HUES48 (cell line): ENCODE measurements around the gene MPZ.
A peak's percentile ranks its signal among the peaks of the same experiment; 100 is the strongest.
"Not testable (repeated sequence)": the region's sequence is repeated elsewhere in the genome, so short reads cannot be mapped to it uniquely, and the experiment has no call there.

Source experiments
- H3K27ac ChIP-seq: one replicate; pipeline ENCODE4 v1.7.0; 2013; ENCODE audit warnings: low read depth, low read length, inconsistent platforms
- H3K27me3 ChIP-seq: 2 replicates; pipeline ENCODE4 v1.6.1; 2013; ENCODE audit warnings: mild to moderate bottlenecking, low read length; ENCODE audit not compliant: control insufficient read depth, insufficient read depth
- H3K36me3 ChIP-seq: 2 replicates; pipeline ENCODE4 v1.6.1; 2013; ENCODE audit warnings: low read length; ENCODE audit not compliant: control insufficient read depth, insufficient read depth
- H3K4me1 ChIP-seq: 2 replicates; pipeline ENCODE4 v1.6.1; 2013; ENCODE audit warnings: mild to moderate bottlenecking, low read length; ENCODE audit not compliant: control insufficient read depth, insufficient read depth
- H3K4me3 ChIP-seq: 2 replicates; pipeline ENCODE4 v1.5.1; 2013; ENCODE audit warnings: mild to moderate bottlenecking, low read depth, low read length
- H3K9ac ChIP-seq: 2 replicates; pipeline ENCODE4 v1.6.1; 2013; ENCODE audit warnings: mild to moderate bottlenecking, low read depth, low read length, moderate library complexity
- H3K9me3 ChIP-seq: 2 replicates; pipeline ENCODE4 v1.6.1; 2013; ENCODE audit warnings: low read length; ENCODE audit not compliant: control insufficient read depth, insufficient read depth

Gene MPZ

DNA sequence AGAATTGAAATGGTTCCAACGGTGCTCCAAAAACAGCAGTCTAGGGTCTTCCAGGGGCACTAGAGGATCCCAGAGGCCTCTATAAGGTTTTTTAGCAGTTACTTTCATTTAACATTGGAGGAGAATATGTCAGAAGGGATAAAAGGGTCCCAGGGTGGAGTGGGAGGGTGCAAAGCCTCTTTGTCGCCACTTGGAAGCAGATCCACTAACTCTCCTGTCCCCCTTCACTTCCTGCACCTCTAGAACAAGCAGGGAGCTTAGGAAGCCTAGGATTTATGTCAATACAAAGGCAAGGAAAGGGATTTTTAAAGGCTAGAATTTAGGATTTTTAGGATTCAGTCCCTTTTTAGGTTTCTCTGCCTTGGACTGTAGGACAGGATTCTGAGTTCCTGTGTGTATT lies 42.9 kb downstream of the MPZ start:
- no peaks in the 10 kb centered on the region for H3K36me3 ChIP-seq
- no peak overlapping the region for H3K4me3 ChIP-seq
- H3K9me3 ChIP-seq: no peaks in the 10 kb centered on the region
- H3K27ac ChIP-seq: no peak overlapping the region
- H3K4me1 ChIP-seq: peaks cover 8% of the 10 kb centered on the region
- H3K27me3 ChIP-seq: no peaks in the 10 kb centered on the region
- H3K9ac ChIP-seq: no peak overlapping the region

DNA sequence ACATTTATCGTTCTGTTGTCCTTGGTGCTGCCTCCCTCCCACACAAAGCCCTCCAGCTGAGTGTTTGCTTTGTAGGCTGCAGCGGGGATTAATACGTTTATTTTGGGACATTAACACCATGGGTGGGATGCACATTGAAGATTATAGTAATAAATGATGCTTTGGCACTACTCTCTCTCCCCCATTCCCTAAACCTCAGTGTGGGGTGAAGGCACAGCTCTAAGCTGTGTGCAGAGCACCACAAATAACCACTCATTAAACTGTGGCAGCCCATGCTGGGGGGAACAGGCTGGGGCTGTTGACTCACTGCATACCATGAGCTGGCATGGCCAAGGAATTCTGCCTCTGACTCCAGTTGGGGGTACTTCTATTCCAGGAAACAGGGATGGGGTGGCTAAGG lies 43.6 kb downstream of the MPZ start:
- Histone ChIP-seq H3K36me3 (no peaks in the 10 kb centered on the region), H3K4me1 (peaks cover 9% of the 10 kb centered on the region), H3K4me3 (no peak overlapping the region), H3K27me3 (peaks cover 4% of the 10 kb centered on the region), H3K27ac (no peak overlapping the region), H3K9ac (no peak overlapping the region), H3K9me3 (no peaks in the 10 kb centered on the region)

DNA sequence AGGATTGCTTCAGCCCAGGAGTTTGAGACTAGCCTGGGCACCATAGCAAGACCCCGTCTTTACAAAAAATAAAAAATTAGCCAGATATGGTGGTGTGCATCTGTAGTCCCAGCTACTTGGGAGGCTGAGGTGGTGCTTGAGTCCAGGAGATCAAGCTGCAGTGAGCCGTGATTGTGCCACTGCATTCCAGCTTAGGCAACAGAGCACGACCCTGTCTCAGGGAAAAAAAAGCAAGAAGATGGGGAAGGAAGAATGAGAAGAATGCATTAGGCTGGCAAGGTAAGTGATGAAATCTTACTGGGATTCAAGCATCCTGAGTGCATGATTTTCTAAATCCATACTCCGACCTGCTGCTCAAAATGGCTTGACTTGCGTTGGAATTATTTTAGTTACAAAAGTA lies 44.5 kb downstream of the MPZ start:
- H3K9ac ChIP-seq: no peak overlapping the region
- H3K4me3 ChIP-seq: no peak overlapping the region
- no peaks in the 10 kb centered on the region for H3K9me3 ChIP-seq
- no peak overlapping the region for H3K27ac ChIP-seq
- peaks cover 18% of the 10 kb centered on the region for H3K4me1 ChIP-seq
- peaks cover 13% of the 10 kb centered on the region for H3K27me3 ChIP-seq
- H3K36me3 ChIP-seq: no peaks in the 10 kb centered on the region

DNA sequence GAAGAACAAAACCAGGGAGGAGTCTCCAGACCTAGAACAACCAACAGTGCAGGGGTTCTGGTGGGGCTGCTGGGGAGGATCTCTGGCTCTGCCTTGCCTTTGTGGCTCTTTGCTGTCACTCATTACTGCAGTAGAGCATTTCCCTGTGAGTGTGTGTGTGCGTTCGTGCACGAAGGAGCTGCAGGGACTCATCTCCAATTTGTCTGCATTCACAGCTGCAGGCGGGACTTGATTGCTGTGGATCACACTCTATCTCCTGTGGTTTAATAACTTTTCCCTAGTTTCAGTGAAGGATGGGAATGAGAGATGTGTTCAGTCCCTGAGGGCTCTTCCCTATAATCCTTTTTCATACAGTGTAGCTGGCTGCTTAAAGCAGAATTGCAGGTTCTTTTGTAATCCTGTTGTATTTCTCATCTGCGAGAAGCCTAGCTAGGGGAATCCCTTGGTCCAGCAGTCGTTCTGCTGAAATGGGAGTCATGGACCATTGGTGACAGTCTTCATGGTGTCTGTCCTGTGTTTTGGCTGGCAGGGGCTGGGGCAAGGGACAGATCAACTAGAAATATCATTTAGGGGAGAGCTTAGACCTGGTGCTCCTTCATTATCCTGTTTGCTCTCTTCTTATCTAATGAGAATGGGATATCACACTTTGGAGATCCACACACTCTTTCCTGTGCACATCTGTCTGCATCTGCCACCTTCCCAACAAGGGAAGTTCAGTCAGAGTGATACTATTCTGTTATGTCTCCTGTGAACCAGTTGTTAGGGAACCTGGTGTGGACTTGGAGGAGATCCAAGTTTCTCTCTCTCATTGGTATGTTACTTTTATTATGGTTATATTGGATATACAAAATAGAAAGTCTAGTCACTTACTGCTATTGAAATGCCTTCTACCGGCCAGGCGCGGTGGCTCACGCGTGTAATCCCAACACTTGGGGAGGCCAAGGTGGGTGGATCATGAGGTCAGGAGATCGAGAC lies 48.2 kb downstream of the MPZ start:
- peaks cover 20% of the 10 kb centered on the region for H3K4me1 ChIP-seq
- H3K4me3 ChIP-seq: no peak overlapping the region
- H3K27ac ChIP-seq: no peak overlapping the region
- no peaks in the 10 kb centered on the region for H3K36me3 ChIP-seq
- H3K27me3 ChIP-seq: peaks cover 36% of the 10 kb centered on the region
- H3K9me3 ChIP-seq: peaks cover 8% of the 10 kb centered on the region
- no peak overlapping the region for H3K9ac ChIP-seq

DNA sequence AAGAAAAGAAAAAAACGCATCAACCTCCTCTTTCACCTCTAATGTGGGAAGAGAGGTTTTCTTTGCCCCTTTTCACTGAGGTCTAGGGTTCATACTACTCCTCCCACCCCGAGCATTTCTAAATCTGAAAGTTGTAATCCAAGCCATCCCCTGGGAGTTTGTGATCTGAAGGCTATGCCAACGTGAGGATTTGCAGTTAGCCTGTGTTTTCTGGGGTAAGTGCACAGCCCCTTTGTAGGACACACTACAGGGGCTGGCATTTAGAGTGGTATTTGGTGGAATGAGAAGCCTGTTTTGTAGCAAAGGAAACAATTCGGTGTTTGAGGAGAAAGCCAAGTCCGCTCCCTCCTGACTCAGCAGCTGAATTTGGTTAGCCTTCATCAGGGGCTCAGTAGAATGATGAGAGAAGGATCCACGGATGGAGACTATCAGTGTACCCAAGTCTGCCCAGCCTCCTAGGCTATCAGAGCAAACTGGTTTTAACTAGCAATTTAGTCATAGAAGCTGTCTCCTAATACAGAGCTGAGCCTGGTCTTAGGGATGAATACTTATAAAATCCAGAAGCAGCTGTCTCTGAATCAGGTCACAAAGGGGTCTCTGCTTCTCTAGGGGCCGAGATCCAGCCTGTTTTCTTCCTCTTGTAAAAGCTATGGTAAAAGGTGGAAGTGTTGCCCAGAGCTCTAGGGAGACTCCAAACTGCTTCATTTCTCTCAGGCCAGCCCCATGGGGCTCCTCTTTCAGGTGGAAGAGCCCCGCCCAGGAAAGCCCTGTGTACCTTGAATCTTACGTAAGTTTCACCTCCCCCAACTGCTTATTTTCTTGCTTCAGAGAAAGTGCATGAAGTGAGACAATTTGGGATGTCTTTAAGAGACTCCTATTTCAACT lies 49.1 kb downstream of the MPZ start:
- Histone ChIP-seq H3K27ac (no peak overlapping the region), H3K36me3 (no peaks in the 10 kb centered on the region), H3K9ac (no peak overlapping the region), H3K9me3 (peaks cover 8% of the 10 kb centered on the region), H3K27me3 (peaks cover 36% of the 10 kb centered on the region), H3K4me3 (no peak overlapping the region), H3K4me1 (peaks cover 16% of the 10 kb centered on the region)

DNA sequence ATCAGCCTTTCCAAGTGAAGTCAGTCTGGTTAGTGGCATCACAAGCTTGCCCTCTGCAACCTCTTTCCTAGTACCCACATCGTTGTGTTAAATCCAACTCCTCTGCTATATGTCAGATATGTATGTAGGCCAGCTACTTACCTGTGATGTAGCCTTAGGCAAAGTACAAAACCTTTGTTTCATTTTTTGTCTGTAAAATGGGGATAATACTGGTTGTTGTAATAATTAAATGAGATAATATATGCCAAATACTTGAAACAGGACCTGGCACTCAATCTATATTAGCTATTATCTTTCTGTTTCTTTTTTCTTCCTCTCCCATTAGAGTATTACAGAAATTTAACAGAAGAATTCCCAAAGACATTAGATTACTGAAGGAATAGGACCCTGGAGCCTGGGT lies 50.0 kb downstream of the MPZ start:
- peaks cover 8% of the 10 kb centered on the region for H3K9me3 ChIP-seq
- H3K4me1 ChIP-seq: peaks cover 16% of the 10 kb centered on the region
- H3K36me3 ChIP-seq: no peaks in the 10 kb centered on the region
- H3K9ac ChIP-seq: no peak overlapping the region
- no peak overlapping the region for H3K4me3 ChIP-seq
- H3K27me3 ChIP-seq: peaks cover 36% of the 10 kb centered on the region
- H3K27ac ChIP-seq: no peak overlapping the region

DNA sequence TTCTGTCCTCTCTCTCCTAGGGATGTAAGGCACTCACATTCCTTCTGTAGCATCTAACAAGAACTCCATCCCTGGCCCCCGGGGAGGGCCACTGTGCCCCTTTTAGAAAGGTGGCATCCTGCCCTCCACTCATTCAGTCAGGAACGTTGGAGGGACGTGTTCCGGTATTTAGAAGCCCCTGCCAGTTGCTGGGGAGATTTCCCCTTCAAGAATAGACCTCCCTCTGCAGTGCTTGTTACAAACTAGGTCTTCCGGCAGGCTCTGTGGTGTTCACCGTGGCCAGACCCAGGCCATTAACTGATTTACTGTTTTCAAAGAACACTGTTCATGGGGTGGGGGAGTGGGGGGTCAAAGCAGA lies 50.4 kb downstream of the MPZ start:
- Histone ChIP-seq H3K4me1 (peaks cover 16% of the 10 kb centered on the region), H3K9me3 (peaks cover 8% of the 10 kb centered on the region), H3K36me3 (no peaks in the 10 kb centered on the region), H3K9ac (no peak overlapping the region), H3K4me3 (peak overlapping the region; percentile 75), H3K27ac (no peak overlapping the region), H3K27me3 (peaks cover 36% of the 10 kb centered on the region)

DNA sequence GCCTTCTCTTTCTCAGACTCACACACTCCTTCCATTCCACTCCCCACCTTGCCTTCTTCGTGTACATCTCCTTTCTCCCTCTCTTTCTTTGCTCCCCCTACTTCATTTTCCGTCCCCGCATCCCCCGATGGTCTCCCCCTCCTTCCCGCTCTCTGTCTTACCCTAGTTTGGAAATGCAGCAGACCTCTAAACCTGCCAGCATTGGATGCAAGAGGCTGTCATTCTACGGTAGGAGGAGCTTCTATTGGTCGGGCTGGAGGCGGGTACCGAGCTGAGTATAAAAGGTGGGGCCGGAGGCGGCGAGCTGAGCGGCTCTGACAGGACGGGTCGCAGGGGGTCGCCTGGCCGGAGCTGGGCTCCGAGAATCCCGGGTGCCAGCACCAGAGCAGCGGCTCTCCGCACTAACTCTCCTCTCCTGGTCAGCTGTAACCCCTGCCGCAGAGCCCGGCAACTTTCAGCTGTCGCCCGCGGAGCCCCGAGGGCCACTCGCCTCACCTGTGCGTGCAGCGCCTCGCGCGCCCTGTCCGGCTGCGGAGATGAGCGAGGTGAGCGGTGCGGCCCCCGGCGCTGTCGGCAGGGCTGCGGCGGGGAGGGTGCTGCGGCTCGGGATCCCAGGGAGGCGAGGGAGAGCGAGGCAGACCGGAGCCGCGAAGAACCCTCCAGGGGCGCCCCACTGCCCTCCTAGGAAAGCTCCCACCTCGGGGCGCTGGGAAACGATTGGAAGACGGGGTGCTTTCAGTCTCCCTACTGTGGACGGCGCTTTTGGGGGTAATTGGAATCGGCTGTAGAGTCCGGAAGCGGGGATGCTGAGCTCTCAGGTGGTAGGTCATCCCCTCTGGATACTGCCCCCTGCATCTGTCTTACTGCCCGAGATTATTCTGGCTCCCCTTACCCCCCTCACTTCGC lies 51.1 kb downstream of the MPZ start, which contains the start of gene PCP4L1:
PCP4L1 (plus strand) TSS at position 307 of the 906 bp plus-strand sequence; CDS start at position 537, 230 bp downstream.
- H3K4me3 ChIP-seq: peak within 1 kb of the TSS; percentile 75
- H3K27ac ChIP-seq: no peak within 1 kb of the TSS
- H3K9ac ChIP-seq: no peak within 1 kb of the TSS
- no peaks in the 10 kb centered on the region for H3K36me3 ChIP-seq
- peaks cover 16% of the 10 kb centered on the region for H3K4me1 ChIP-seq
- peaks cover 36% of the 10 kb centered on the region for H3K27me3 ChIP-seq
- H3K9me3 ChIP-seq: peaks cover 8% of the 10 kb centered on the region

DNA sequence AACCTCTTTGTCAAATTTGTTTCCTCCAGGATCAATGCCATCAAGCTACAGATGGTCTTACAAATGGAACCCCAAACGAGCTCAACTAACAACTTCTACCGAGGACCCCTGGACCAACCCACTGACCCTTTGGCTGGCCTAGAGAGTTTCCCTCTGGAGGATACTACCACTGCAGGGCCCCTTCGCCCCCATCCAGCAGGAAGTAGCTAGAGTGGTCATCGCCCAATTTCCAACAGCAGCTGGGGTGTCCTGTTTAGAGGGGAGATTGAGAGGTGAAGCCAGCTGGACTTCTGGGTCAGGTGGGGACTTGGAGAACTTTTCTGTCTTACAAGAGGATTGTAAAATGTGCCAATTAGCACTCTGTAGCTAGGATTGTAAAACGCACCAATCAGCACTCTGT lies 52.7 kb downstream of the MPZ start:
- Histone ChIP-seq H3K27me3 (peaks cover 36% of the 10 kb centered on the region), H3K4me1 (peaks cover 16% of the 10 kb centered on the region)
- H3K9ac ChIP-seq, H3K4me3 ChIP-seq, H3K9me3 ChIP-seq, H3K27ac ChIP-seq, H3K36me3 ChIP-seq: not testable (repeated sequence)

DNA sequence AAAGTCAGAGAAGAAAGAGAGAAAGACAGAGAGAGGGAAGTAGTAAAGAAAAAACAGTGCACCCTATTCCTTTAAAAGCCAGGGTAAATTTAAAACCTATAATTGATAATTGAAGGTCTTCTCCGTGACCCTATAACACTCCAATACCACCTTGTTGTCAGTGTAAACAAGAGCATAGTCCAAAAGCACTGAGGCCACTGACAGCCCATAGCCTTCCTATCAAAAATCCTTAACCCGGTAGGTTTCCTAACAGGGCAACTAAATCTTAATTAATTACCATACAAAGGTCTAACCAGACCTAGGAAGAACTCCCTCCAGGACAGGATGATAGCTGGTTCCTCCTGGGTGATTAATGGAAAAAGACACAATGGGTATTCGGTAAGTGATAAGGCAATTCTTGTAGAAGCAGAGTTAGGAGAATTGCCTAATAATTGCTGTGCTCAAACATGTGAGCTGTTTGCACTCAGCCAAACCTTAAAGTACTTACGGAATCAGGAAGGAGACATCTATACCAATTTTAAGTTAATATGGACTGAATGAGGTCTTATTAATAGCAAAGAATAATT lies 53.7 kb downstream of the MPZ start:
- not testable (repeated sequence) for H3K27ac ChIP-seq, H3K36me3 ChIP-seq, H3K9ac ChIP-seq, H3K4me3 ChIP-seq, H3K9me3 ChIP-seq
- H3K27me3 ChIP-seq: peaks cover 31% of the 10 kb centered on the region
- H3K4me1 ChIP-seq: peaks cover 13% of the 10 kb centered on the region
